ENCODE data around the gene CPA1.

GRCh38 chr7:130360518-130360917, 19.8 kb upstream of the CPA1 start:
- TF ChIP-seq CTCF (optimal IDR thresholded peaks at IDR 0.05 in 1 of 3, IDR thresholded peaks at IDR 0.05 in 1 of 3, conservative IDR thresholded peaks at IDR 0.05 in 1 of 3; ENCODE audit: extremely low read depth in 1 of 3, insufficient read depth in 2 of 3, low read length in 3 of 3) (no peak), EZH2 (IDR thresholded peaks at IDR 0.05; ENCODE audit: low read length) (no peak)
